HG02943 (cell line): ENCODE results near the gene WDR70.
"Not testable (repeated sequence)": the region's sequence is repeated elsewhere in the genome, so short reads cannot be mapped to it uniquely, and the experiment has no call there.

Experiments used
- ATAC-seq: cut with Tn5 transposase; IDR thresholded peaks from one replicate; pipeline ENCODE4 v1.9.1; 2021; ENCODE audit warnings: mild to moderate bottlenecking, low read depth, moderate library complexity; ENCODE audit not compliant: unreplicated experiment

The WDR70 gene

GRCh38 chr5:37667846-37668245, 288.7 kb downstream of the WDR70 start:
- no peak for ATAC-seq

DNA sequence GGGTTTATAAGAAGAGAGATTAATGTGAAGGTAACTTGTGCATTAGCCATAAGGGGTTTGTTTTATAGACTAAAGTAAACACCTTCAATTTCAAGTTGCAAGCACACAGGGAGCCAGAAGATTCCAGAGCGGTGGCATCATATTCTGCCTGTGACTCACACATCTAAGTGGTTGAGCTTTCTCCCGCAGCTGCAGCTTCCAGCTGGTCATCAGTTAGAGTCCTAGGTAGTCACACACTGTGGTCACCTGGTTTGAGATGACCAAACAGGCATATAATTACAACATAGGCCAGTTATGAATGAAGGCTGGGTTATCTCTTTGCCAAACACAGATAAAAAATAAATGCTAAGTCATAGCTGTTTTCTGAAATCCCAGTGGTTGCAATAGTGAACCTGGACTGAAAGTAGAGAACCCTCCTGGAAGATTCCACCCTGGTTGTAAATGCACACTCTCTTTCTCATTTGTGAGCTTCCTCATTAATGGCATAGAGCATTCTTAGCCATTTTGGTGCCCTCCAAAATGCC, 289.5 kb downstream of the WDR70 start:
- ATAC-seq, result no peak

- ATAC-seq, result not testable (repeated sequence)
Observed at GRCh38 chr5:37672118-37672588, 293.0 kb downstream of the WDR70 start.

- ATAC-seq, result not testable (repeated sequence)
Observed at GRCh38 chr5:37674361-37674760, 295.2 kb downstream of the WDR70 start.

GRCh38 chr5:37679326-37679725, 300.2 kb downstream of the WDR70 start:
- not testable (repeated sequence) for ATAC-seq

DNA sequence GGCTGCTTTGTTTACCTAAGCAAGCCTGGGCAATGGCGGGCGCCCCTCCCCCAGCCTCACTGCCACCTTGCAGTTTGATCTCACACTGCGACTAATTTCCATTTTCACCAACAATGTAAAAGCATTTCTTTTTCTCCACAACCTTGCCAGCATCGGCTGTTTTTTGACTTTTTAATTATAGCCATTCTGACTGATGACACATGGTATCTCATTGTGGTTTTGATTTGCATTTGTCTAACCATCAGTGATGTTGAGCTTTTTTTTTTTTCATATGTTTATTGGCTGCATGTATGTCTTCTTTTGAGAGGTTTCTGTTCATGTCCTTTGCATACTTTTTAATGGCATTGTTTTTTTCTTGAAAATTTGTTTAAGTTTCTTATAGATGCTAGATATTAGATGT, 300.8 kb downstream of the WDR70 start:
- not testable (repeated sequence) for ATAC-seq

- ATAC-seq, result no peak
Observed at GRCh38 chr5:37683072-37683471, 304.0 kb downstream of the WDR70 start.

- no peak for ATAC-seq
Observed at GRCh38 chr5:37685211-37685610, 306.1 kb downstream of the WDR70 start.

GRCh38 chr5:37685816-37686215, 306.7 kb downstream of the WDR70 start:
- no peak for ATAC-seq

DNA sequence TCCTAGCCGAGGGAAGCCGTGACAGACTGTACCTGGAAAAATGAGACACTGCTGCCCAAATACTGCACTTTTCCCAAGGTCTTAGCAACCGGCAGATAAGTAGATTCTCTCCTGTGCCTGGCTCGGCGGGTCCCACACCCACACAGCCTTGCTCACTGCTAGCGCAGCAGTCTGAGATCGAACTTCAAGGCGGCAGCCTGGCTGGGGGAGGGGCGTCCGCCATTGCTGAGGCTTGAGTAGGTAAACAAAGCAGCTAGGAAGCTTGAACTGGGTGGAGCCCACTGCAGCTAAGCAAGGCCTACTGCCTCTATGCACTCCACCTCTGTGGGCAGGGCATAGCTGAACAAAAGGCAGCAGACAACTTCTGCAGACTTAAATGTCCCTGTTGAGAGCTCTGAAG, 309.8 kb downstream of the WDR70 start:
- not testable (repeated sequence) for ATAC-seq

DNA sequence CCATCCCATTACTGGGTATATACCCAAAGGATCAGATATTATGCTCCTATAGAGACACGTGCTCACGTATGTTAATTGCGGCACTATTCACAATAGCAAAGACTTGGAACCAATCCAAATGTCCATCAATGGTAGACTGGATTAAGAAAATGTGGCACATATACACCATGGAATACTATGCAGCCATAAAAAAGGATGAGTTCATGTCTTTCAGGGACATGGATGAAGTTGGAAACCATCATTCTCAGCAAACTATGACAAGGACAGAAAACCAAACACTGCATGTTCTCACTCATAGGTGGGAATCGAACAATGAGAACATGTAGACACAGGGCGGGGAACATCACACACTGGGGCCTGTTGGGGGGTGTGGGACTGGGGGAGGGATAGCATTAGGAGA, 315.2 kb downstream of the WDR70 start:
- ATAC-seq, result not testable (repeated sequence)

GRCh38 chr5:37694867-37695266, 315.7 kb downstream of the WDR70 start:
- ATAC-seq, result no peak

DNA sequence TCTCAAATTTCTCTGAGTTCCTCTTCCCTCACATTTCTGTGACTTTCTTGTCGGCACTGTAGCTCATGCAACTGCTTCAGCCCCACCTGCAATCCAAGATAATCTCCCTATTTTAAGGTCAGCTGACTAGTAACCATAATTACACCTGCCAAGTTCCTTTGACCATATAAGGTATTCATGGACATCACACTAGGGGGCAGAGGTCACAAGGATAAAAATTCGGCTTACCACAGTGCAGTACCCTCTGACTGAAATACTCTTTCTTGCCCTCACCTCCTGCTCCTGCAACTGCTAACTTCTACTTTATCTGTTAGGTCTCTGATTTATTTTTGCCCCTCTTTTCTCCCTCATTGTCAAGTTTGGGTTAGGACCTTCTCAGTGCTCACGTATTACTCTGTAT, 316.5 kb downstream of the WDR70 start:
- ATAC-seq, result no peak

- ATAC-seq, result no peak
Observed at GRCh38 chr5:37696190-37697021, 317.3 kb downstream of the WDR70 start.

DNA sequence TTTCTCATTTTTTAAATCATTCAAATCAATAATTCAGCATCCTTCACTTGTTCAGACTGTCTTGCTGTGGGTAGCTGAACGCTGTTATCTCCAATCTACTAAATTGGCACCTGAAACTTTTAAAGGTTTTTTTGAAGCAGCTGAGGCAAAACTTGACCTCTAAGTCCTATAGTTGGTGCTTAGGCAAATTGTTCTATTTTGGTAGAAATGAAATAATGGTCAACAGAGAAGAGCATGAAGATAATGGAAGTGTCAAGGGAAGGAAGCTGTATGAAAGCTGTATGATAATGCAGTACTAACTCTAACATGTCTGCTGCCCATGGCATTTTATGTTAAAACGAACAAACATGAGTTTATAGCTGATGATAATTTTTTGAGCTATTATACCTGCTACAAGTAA, 322.8 kb downstream of the WDR70 start:
- no peak for ATAC-seq

DNA sequence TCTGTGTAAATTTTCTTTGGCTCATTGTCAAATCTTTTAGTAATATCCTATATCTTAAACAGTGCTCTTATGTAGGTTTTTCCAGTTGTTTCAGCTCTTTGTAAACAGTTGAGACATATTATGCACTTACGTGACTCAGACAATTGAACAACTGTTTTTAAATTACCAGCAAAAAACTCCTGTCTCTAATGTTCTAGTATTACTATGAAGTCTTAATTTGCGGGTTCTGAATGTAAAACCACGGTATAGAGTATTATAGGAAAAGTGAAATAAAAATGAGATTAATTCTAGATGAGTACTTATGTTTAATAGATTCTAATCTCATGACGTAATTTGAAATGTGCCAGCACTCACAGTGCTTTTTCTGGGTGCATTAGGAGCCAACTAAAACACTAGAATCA, 324.7 kb downstream of the WDR70 start:
- no peak for ATAC-seq

DNA sequence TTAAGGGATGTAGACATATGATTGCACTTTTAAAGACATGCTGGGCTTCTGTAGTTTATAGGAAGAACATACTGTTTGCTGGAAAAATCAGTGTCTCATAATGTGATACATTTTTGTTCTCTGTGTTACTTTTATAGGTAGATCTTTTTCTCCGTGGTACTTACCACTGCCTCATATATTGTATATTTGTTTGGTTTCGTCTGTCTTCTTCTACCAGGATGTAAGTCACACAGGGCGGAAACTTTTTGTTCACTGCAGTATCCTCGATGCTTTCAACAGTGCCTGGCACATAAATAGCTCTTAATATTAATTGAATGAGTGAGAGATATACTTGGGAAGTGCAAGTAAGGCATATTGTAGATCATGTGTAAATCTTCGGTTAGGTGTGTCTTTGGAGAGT, 325.3 kb downstream of the WDR70 start:
- ATAC-seq, result no peak

DNA sequence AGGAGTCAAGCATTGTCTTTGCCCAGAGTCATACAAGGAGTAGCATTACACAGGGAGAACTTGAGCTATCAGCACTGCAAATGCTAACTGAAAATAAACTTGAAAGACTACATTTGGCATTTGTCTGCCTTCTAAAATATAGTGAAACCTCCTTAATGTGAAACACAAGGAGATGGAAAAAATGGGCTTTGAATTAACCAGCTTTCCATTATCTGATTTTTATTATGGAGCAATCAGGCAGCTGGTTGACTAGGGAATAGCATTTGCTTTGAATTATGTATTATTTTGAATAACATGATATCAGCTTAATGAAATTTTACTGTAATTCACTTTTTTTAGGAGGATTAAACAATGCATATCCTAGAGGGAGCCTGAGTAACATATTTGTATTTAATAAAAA, 329.9 kb downstream of the WDR70 start:
- ATAC-seq, result no peak

DNA sequence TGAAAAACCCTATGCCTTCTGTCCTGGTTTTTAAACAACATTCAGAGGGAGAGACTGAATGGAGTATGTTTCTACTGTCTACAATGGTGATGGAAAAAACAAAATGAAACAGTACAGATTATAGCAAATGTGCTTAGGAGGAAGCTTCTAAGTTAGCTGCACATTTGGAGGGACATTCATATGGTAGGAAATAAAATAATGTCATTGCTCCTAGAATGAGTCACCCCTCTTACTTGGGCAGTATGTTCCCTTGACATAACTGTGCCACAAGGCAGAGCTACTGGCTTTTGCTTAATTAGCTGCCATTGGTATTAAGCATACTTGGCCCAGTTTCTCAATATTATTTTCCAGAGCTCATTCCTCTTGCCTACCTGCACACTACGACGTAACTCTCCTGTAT, 331.8 kb downstream of the WDR70 start:
- no peak for ATAC-seq

GRCh38 chr5:37712750-37713149, 333.6 kb downstream of the WDR70 start:
- ATAC-seq, result no peak

DNA sequence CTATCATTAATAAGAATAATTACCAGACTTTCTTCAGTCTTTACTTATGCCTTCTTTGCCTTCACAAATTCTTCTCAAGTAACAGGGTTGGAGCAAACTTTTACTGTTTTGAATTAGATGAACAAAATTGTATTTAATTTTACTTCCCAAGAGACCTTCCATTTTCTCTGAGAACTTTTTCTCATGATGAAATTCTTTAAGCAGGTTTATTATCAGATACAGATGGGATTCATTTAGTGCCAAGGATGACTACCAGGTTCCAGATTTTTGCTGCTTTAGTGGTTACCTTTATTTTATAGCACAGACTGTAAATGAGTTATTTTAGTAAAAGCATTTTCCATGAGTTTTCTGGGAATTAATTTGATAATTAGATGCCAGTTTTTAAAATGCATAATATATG, 335.6 kb downstream of the WDR70 start:
- ATAC-seq, result no peak

DNA sequence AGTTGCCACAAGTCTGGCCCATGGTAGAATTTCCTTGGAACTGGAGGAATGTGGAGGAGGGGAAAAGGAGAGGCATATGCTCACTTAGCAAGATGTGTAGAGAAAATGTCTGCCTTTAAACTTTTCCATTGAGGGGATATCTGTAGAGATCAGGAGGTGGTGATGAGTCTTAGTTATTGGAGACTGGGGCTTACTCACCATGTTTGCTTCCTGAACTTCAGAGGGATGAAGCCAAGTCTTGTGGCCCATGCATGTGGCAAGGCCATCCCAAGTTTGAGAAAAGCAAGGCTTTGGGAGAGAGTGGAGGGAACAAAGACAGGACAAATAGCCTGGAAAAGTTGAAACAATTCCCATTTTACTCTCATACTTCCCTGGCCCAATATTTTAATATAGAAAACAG, 336.2 kb downstream of the WDR70 start:
- no peak for ATAC-seq
